ENCODE results near the gene PDLIM3. TPM values are rescaled to one million over a fixed set of nuclear protein-coding genes. Genes with fewer than 3 reads are reported as not detected.

Gene PDLIM3
- total and polyA plus RNA-seq, 9 of the 15 experiments (the other 6 are each of a cell fraction or from before 2014, with no cell fraction given), result 0.06 TPM; not detected in 8

- TF ChIP-seq, protein P1, sequence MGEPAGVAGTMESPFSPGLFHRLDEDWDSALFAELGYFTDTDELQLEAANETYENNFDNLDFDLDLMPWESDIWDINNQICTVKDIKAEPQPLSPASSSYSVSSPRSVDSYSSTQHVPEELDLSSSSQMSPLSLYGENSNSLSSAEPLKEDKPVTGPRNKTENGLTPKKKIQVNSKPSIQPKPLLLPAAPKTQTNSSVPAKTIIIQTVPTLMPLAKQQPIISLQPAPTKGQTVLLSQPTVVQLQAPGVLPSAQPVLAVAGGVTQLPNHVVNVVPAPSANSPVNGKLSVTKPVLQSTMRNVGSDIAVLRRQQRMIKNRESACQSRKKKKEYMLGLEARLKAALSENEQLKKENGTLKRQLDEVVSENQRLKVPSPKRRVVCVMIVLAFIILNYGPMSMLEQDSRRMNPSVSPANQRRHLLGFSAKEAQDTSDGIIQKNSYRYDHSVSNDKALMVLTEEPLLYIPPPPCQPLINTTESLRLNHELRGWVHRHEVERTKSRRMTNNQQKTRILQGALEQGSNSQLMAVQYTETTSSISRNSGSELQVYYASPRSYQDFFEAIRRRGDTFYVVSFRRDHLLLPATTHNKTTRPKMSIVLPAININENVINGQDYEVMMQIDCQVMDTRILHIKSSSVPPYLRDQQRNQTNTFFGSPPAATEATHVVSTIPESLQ (CRISPR knock-in tag; IDR thresholded peaks at IDR 0.05), result no peak
- TF ChIP-seq ZNF76 (CRISPR knock-in tag; IDR thresholded peaks at IDR 0.05; ENCODE audit: borderline replicate concordance), result no peak
- no peak for TF ChIP-seq MXD1 (CRISPR knock-in tag; IDR thresholded peaks at IDR 0.05; ENCODE audit: borderline replicate concordance, poor library complexity, severe bottlenecking)
- TF ChIP-seq SP1 (CRISPR knock-in tag; IDR thresholded peaks at IDR 0.05), result no peak
- TF ChIP-seq FOXP1 (CRISPR knock-in tag; IDR thresholded peaks at IDR 0.05), result no peak
- no peak for TF ChIP-seq ZNF583 (CRISPR knock-in tag; IDR thresholded peaks at IDR 0.05)
- TF ChIP-seq ARNT (IDR thresholded peaks at IDR 0.05), result no peak
- no peak for TF ChIP-seq NCOA4 (IDR thresholded peaks at IDR 0.05; ENCODE audit: partially characterized antibody)
- TF ChIP-seq, protein P2, sequence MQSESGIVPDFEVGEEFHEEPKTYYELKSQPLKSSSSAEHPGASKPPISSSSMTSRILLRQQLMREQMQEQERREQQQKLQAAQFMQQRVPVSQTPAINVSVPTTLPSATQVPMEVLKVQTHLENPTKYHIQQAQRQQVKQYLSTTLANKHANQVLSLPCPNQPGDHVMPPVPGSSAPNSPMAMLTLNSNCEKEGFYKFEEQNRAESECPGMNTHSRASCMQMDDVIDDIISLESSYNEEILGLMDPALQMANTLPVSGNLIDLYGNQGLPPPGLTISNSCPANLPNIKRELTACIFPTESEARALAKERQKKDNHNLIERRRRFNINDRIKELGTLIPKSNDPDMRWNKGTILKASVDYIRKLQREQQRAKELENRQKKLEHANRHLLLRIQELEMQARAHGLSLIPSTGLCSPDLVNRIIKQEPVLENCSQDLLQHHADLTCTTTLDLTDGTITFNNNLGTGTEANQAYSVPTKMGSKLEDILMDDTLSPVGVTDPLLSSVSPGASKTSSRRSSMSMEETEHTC (IDR thresholded peaks at IDR 0.05), result no peak
- TF ChIP-seq CGGBP1 (CRISPR knock-in tag; IDR thresholded peaks at IDR 0.05), result no peak
These were observed 15.2 kb downstream of the PDLIM3 start (continued) for GRCh38 chr4:185520119-185520518.

All from K562 (cell line).